ENCODE measurements around the gene DBP.

DNA sequence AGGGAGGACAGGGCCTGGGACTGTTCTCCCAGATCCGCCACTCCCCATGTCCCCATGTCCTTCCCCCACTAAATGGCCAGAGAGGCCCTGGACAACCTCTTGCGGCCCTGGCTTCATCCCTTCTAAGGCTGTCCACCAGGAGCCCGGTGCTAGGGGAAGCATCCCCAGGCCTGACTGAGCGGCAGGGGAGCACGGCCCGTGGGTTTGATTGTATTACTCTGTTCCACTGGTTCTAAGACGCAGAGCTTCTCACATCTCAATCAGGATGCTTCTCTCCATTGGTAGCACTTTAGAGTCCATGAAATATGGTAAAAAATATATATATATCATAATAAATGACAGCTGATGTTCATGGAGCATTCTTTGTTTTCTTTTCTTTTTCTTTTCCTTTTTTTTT lies 29.8 kb downstream of the DBP start:
- TF ChIP-seq, protein P1, sequence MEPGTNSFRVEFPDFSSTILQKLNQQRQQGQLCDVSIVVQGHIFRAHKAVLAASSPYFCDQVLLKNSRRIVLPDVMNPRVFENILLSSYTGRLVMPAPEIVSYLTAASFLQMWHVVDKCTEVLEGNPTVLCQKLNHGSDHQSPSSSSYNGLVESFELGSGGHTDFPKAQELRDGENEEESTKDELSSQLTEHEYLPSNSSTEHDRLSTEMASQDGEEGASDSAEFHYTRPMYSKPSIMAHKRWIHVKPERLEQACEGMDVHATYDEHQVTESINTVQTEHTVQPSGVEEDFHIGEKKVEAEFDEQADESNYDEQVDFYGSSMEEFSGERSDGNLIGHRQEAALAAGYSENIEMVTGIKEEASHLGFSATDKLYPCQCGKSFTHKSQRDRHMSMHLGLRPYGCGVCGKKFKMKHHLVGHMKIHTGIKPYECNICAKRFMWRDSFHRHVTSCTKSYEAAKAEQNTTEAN (CRISPR knock-in tag; IDR thresholded peaks at IDR 0.05), result no peak
- TF ChIP-seq, protein P2, sequence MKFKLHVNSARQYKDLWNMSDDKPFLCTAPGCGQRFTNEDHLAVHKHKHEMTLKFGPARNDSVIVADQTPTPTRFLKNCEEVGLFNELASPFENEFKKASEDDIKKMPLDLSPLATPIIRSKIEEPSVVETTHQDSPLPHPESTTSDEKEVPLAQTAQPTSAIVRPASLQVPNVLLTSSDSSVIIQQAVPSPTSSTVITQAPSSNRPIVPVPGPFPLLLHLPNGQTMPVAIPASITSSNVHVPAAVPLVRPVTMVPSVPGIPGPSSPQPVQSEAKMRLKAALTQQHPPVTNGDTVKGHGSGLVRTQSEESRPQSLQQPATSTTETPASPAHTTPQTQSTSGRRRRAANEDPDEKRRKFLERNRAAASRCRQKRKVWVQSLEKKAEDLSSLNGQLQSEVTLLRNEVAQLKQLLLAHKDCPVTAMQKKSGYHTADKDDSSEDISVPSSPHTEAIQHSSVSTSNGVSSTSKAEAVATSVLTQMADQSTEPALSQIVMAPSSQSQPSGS (CRISPR knock-in tag; IDR thresholded peaks at IDR 0.05; ENCODE audit: borderline replicate concordance, low read depth), result no peak
- TF ChIP-seq ZNF263 (CRISPR knock-in tag; IDR thresholded peaks at IDR 0.05; ENCODE audit: low read depth) (no peak), CREM (CRISPR knock-in tag; IDR thresholded peaks at IDR 0.05) (no peak)

Data from WTC11 (cell line).